Amniotic stem cell (primary cell): ENCODE data around the gene ZIC5.

Experiments
- DNase-seq: peaks from one replicate; lab custom pipeline; 2025; lab: John Stamatoyannopoulos, UW

ZIC5 gene

GRCh38 chr13:99975626-99976025 is 4.1 kb upstream of the ZIC5 start:
- no peak for DNase-seq

DNA sequence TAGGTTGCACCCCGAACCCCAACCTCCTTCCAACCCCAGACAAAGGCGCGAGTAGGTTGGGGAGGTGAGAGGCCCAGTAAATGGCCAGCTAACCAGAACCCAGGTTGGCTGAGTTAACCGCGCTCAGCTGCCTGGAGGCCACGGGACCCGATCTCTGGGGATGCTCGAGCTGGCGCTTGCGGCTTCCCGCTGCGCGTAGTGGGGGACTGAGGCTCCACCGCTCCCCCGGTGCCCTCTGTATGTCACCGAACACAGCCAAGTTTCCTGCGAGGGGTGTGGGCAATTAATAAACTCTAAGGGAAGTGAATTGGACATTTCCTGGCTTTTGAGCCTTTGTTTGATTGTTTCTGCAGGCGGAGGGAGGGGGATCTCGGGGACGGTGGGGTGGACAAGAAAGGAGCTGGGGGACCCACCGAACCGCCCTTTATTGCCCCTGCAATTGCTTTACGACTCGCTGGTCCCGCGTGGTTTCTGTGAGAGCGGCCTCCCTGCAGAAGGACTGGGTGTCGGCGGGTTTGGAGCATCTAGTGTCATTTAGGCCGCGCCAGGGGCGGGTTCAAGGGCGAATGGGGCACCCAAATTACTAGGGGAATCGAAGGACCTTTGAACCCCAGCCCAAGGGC is 3.5 kb upstream of the ZIC5 start:
- no peak for DNase-seq

DNA sequence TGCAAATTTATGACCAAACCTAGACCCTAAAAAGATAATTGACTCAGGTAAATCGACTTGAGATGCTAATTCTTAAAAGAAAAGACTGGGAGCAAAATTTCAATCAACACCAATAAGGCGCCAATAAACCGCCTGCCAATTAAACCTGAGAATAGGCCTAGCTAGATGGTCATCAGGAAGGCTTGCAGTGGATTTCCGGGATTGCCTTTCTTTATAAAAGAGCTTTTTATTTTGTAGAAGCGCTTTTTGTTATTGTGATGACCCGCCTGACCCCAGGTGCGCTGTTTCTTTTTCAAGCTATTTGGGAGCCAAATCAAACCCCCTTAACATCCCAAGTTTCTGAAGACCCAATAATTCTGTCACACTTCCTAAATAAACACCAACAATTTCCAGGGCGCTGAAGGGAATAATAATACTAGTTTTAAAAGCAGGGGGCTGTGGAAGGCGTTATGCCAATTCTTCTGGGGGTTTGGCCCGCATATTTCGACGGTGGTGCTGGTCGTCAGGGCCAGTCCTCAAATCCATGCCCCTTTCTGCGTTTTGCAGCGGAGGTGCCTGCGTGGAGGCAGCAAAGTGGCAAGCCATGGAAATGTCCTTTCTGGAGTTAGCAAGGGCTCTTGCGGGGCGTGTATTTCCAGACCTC is 2.9 kb upstream of the ZIC5 start:
- no peak for DNase-seq

DNA sequence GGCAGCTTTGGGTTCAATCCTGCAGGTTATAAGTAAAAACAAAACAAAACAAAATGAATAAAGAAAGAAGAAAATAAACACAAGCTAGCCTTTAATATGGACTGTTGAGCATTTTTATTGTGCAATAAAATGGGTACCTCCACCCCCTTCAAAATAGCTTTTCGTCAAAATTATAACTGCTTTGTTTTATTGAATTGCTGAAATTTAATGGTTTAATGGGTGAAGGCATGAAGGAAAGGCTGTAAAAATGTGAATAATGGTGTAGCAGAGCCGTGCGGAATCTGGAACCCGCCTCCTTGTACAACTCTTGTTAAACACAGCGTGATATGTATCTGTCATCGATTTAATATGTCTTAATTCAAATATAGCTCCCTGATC is 2.2 kb upstream of the ZIC5 start:
- no peak for DNase-seq

DNA sequence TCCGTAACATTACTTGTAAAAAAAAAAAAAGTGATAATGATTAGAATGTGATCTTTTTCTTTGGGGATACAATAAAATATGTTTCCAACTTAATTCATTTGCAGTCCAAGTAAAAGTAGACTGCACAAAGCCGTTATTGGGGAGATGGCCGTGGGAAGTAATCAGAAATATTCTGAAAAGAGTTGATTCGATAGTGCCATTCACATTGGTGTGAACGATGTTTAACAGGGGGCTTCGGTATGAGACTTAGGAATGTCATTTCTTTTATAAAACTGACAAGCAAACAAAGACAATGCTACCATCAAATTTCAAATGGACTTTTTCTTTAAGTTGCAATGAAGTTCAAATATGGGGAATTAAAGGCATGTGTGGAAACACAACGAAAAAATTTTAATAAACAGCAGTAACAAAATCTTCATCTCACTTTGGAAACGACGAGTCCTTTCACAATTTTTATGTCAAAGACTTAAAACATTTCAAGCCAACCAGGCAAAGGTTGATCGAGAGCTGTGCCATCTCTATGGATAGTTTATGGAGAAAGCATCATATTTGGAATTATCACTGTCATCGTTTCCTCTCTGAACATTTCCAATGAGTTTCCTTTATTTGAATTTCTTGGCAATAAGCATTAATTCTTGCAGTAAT is 1.7 kb upstream of the ZIC5 start:
- no peak for DNase-seq

- no peak for DNase-seq
These were observed 694 bp upstream of the ZIC5 start for GRCh38 chr13:99972190-99972731.

DNA sequence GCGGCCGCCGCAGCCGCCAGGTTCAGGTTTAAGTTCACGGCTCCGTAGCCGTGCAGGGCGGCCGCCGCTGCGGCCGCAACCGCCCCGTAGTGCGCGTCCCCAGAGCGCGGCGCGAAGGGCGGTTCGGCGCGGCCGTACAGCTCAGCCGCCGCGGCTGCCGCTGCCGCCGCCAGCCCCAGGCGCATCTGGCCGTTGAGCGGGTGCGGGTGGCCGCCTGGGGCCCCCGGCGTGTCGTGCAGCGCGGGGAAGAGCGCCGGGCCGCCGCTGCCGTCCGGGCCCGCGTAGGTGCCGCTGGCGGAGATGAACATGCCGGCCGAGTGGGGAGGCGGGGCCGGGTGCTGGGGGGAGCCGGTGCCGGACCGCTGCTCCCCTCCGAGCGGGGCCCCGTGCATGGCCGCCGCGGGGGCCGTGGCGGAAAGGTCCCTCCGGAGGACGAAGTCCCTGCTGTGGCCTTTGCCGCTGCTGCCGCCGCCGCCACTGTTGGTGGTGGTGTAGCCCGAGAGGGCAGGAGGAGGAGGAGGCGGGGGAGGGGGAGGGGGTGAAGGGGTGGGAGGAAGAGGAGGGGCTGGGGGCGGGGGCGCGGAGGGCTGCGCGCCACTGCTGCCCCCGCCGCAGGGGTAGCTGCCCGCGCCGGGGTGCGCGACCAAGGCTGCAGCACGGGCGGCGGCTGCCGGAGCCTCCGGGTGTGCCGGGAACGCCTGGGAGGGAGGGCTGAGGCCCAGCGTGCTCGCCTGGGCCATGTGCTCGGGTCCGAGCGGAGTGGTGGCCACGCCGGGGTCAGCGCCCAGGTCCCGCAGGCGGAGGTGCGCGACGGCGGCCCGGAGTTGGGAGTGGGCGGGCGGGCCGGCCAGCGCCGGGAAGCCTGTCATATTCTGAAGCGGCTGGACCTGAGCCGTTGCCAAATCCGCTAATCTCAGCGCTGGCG is 654 bp downstream of the ZIC5 start:
- DNase-seq = no peak

DNA sequence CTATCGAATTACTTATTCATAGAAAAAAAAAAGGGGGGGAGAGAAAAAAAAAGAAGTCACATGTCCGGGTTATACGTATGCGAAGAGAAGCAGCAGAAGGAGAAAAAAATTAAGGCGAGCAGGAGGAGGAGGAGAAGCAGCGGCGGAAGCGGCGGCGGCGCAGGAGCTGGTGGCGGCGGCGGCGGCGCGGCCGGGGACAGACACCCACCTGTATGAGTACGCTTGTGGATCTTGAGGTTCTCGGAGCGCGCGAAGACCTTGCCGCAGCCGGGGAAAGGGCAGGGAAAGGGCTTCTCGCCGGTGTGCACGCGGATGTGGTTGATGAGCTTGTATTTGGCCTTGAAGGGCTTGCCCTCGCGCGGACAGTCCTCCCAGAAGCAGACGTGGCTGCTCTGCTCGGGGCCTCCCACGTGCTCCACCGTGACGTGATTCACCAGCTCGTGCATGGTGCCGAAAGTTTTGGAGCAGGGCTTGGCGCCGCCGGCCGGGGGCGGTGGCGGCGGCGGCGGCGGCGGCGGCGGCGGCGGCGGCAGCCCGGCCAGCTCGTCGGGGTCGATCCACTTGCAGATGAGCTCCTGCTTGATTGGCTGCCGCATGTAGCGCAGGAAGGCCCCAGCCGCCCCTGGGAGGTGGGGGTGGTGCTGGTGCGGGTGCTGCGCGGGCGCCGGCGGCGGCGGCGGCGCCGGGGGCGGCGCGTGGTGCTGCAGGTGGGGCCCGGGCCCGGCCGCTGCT is 1.5 kb downstream of the ZIC5 start:
- no peak for DNase-seq

DNA sequence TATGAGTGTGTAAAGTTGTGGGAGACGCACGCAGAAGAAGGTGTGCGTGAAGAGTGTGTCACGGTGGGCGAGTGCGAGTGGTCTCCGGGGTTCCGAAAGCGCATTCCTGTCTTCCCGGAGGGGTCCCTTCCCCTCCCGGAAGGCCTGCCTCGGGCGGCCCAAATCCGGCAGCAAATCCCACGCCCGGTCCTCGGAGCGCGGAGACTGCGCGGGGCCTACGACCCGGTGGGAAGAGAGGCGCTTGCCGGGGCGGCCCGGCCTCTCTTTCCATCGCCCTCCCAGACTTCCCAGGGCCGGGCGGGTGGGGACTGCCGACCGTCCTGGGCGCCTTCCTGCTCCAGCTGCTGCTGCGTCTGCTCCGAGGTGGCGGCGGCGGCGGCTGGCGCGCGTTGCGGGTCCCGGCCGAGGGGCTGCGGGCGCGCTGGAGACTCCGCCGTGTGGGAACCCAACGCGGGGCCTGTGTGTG is 2.1 kb downstream of the ZIC5 start:
- DNase-seq = no peak

DNA sequence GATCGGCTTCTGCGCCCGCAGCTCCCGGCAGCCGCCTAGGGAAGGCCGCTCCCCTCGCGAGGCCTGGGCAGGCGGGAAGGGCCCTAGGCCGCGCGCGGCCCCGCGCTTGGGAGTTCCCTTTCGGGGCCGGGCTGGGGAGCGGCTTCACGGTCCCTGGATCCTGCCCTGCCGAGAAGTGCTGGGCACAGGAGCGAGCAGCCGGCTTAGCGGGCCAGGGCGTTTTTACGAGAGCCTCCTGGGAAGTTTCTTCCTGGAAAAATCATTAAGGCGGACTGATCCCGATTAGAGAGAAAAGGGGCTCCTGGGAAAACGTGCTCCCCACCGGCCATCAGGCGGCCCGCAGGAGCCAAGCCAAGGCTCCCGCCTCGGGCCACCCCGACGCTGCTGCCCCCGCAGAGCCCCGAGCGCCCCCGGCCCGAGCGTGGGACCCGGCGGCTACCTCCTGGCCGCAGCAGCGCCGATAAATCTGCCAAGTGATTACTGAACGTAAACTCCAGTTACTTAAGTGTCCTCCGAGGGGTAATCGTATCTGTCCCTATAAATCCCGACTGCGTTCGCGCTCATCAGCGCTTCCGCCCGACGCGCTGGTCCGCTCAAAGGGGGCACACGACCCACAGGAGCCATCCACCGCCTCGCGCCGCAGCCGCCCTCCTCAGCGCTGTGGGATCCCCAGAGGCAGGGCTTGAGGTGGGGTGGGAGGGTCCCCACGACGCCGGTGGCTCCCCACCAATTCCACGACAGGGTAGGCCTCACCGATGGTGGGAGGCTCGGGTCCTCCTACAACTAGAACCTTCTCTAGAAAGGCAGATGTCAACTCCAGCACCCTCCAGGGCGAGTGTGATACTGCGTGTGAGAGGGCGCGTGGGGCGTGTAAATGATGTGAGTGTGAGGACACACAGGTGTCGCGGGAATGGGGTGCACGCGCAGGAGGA is 2.8 kb downstream of the ZIC5 start:
- DNase-seq = no peak

DNA sequence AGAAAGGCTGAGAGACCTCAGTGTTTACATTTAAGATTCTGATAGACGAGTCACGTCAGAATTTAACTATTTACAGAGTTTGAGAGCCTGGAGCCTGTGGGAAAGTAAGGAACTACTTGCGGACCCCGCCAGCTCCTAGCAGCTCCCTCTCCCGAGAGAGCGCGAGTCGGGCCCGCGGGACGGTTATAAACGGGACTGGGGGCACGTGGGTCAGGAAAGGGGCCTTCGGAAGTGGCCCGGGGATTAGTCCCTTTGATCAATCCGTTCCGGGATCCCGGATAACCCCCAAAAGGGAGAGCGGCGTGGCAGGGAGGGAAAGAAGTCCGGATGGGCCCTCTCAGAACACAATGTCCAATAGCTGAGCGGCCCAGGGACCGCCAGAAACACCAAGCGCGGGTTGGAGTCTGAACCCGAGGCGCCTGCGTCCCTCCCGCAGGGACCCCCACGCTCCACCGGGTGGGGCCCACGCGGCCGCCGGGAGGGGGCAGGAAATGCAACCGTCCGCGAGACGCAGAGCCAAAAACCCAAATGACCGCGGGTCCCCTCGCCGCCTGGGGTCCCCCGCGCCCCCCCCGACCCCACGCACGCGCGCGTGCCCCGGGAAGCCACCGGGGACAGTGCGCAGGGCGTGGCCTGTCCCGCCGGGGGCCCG is 3.6 kb downstream of the ZIC5 start:
- no peak for DNase-seq

GRCh38 chr13:99967498-99967868 is 4.1 kb downstream of the ZIC5 start:
- no peak for DNase-seq

- DNase-seq = no peak
These were observed 5.3 kb downstream of the ZIC5 start for GRCh38 chr13:99966064-99966805.

DNA sequence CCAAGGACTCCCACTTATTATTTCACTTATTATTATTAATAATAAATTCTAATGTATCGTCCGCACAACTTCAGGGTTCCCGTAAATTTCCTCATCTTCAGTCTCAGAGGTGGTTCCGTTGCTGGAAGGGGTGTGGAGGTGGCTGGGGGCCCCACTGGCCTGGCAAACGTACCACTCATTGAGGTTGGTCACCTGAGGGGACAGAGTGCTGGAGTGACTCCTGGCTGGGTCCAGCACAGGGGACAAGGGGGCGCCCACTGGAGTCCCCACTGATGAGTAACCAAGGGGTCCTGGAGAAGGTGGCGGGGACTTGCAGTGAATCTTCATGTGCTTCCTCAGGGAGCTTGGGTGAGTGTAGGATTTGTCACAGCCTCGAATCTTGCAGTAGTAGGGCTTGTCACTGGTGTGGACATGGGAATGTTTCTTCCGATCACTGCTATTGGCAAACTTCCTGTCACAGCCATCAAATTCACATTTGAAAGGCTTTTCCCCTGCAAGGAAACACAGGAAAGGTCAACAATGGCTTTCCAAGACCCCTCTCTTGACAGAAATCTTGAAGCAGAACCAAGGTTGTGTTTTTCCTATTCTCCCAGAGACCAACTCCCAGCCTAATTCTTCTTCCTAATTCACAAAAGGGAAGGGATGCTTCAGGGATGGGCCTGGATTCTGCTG is 6.1 kb downstream of the ZIC5 start:
- DNase-seq = no peak

- DNase-seq = no peak
These were observed 7.7 kb downstream of the ZIC5 start for GRCh38 chr13:99963816-99964339.

- no peak for DNase-seq
These were observed 9.3 kb downstream of the ZIC5 start for GRCh38 chr13:99962242-99962641.

DNA sequence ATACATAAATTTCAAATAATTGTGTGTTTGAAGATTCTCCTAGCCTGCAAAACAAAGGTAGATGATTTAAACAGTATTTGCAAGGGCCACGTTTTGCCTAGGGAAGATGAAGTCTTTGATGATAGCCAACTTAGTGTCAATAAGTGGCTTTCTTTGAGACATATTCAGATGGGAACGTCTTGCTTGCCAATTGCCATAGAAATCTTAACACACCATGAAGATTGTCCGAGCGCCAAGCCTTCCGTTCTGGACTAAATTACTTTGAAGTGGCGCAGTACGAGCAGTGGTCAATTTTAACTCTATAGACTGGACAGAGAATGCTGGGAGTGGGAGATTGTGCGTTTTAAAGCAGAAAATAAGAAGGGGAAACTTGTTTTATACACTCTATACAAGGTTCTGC is 9.9 kb downstream of the ZIC5 start:
- DNase-seq = no peak

GRCh38 chr13:99960663-99961311 is 10.8 kb downstream of the ZIC5 start:
- DNase-seq = no peak
